HG03108 (cell line): ENCODE results near the gene SEC11A.
"Not testable (repeated sequence)": the region's sequence is repeated elsewhere in the genome, so short reads cannot be mapped to it uniquely, and the experiment has no call there.

Experiments
- ATAC-seq: cut with Tn5 transposase; IDR thresholded peaks from one replicate; pipeline ENCODE4 v1.9.1; 2021; ENCODE audit warnings: moderate library complexity; ENCODE audit not compliant: unreplicated experiment

SEC11A gene

GRCh38 chr15:84716036-84716732, at the start of gene SEC11A:
TSS of gene SEC11A (minus strand) at chr15:84716139. CDS start at chr15:84716075, 64 bp downstream.
- peak; percentile 91 for ATAC-seq

DNA sequence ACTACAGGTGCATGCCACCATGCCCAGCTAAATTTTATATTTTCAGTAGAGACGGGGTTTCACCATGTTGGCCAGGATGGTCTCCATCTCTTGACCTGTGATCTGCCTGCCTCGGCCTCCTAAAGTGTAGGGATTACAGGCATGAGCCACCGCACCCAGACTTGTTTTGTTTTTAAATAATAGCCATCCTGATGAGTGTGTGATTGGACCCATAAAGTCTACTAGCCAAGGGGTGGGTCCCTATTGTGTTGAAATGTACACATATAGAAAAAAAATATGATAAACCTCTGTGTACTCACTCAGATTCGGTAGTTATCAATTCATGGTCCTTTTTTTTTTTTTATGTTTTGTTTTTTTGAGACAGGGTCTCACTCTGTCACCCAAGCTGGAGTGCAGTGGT, 49.7 kb upstream of the SEC11A start:
- no peak for ATAC-seq

- no peak for ATAC-seq
These were observed 49.0 kb upstream of the SEC11A start for GRCh38 chr15:84764989-84765388.

- ATAC-seq: no peak
These were observed 48.6 kb upstream of the SEC11A start for GRCh38 chr15:84764585-84764984.

DNA sequence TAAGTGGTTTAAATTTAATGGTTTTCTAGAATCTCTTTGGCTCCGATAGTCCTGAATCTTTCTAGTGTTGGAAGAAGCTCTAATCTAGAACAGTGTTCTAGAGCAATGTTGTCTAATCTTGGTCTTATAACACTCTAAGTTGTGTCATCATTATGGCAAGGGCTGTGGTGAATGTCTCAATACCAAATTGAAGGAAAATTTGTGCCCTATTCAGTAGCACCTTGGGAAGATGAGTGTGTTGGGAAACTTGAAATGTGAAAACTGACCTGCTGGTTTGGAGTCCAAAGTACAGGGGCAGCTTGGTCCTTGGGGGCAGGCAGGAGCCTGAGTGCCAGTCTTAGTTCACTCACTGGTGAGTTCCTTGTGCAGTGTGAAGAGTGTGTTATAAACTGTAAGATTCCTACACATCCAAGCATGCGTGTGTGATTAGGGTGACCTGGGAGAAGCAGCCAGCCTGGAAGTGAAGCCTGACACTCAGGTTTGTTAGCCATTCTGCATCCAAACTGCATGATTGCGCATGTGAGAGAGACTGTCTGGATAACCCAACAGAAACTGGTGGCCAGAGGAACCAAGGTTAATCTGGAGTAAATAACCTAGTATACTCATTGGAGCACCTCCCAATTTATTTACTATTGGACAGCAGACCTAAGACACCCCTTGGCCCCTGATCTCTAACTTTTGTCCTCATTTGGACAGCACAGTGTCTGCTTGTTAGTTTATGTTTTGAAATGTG, 47.1 kb upstream of the SEC11A start:
- no peak for ATAC-seq

DNA sequence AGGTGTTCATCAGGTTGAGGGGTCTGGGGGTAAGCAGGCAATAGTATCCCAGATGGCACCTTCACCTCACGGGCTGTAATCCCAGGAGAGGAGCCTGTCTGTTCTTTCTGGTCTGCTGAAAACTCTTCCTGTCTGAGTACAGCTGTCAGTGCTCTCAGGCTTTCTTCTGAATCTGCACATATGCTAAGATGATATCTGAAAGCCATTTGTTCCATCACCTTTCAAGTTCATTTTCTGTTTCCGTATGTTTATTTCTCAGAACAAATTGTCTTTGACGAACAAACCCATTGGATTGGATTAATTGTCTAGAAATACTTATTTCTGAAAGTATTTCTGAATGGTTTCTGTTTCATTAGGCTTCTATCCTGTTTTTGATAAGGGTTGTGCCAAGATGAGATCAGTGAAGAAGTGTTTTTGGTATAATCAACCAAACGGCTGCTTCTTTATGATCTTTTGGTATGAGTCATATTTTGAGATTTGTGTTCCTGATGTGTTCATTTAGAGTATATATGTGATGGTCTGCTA, 45.7 kb upstream of the SEC11A start:
- ATAC-seq: peak; percentile 51

DNA sequence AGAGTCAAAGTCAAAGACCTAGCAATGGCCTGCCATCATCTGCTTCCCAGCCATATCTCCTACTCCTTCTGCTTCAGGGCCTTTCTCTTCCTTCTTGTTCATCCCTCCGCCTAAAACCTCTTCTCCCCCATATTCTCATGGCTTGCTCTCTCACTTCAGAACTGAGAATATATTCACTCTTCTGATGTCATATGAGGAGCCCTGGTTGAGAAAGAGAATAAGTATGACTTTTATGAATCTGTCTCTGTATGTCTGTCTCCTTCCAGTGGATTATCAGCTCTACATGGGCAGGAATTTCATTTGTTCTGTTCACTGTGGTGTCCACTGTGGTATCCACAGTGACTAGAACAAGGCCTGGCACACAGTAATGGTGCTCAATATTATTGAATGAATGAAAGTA, 44.3 kb upstream of the SEC11A start:
- ATAC-seq: no peak

GRCh38 chr15:84759018-84759417, 43.1 kb upstream of the SEC11A start:
- no peak for ATAC-seq

GRCh38 chr15:84755736-84756527, 40.0 kb upstream of the SEC11A start:
- no peak for ATAC-seq

GRCh38 chr15:84754889-84755288, 39.0 kb upstream of the SEC11A start:
- ATAC-seq: not testable (repeated sequence)

DNA sequence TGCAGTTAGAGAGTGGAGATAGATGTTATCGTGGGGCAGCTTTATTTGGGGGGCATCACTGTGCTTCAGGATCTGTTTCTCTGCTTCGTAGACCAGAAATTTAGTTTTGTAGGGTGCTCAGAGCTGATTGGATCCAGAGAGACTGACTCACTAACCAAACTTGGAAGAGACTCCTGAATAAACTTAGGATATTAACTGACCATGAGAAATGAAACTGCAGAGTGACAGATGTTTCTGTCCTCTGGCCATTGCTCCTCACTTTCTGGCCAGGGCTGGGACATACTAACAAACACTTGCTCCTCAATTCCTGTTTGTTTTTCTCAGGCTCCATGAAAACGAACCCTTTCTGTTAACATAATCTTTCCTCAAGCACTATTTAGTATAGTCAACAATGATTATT, 36.8 kb upstream of the SEC11A start:
- no peak for ATAC-seq

DNA sequence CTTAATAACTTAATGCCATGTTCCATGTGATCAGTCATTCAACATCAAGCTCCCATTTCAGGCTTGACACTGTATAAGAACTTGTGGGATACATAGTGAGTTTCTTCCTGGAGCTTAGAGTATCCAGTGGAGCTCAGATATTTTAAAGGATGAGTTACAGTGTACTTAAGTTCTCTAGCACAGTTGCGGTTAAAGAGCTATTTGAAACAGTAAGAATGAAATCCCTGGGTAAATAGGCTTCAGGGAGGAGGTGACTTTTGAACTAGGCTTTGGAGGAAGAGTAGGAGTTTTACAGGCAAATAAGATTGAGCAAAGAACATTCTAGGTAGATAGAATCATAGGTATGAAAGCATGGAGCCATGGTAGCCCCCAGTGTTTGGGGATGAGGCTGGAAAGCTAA, 36.3 kb upstream of the SEC11A start:
- ATAC-seq: no peak

- ATAC-seq: not testable (repeated sequence)
These were observed 35.8 kb upstream of the SEC11A start for GRCh38 chr15:84751721-84752120.

- ATAC-seq: no peak
These were observed 34.7 kb upstream of the SEC11A start for GRCh38 chr15:84750583-84751092.

GRCh38 chr15:84749111-84749991, 33.4 kb upstream of the SEC11A start:
- ATAC-seq: peak; percentile 1

DNA sequence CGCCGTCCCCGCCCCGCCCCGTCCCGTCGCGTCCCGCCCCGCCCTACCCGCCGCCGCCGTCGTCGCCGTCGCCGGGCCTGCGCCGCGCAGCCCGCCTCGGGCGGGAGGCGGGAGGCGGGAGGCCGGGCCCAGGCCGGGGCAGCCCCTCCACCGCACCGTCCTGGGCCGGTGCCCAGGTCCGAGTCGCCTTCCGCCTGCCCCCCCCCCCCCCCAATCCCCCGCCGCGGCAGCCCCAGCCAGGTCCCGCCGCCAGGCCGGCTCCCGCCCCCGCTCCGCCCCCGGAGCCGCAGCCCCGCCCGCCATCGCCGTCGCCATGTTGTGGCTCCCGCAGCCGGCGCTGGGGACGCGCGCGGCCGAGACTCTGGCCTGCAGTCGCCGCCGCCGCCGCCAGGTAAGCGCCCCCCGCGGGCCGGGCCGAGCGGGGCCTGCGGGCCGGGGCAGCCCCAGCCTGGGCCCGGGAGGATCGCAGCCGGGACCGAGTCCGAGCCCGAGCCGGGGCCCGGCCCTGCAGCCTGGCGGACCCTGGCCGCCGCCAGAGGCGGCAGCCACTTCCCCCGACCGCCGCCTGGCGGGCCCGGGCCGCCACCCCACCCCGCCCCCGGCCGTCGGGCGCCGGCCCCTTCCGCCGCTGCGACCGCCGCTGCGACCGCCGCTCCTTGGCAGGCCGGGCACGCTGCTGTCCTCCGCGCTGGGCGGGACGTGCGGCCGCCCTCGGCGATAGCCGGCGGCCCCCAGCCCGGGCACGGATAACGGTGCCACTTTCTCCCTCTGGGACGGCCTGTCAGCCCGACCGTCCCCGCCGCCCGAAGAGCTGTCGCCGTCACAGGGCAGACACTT, 32.6 kb upstream of the SEC11A start, which contains the start of gene ZNF592:
TSS of gene ZNF592 (plus strand) at position 319 of the 837 bp plus-strand sequence. CDS start 34,084 bp downstream, outside the sequence.
- peak; percentile 55 for ATAC-seq

- peak; percentile 32 for ATAC-seq
These were observed 31.7 kb upstream of the SEC11A start for GRCh38 chr15:84747416-84748273.

- ATAC-seq: no peak
These were observed 25.2 kb upstream of the SEC11A start for GRCh38 chr15:84741121-84741520.
